ENCODE data around the gene NCOA4. TPM values are rescaled to one million over a fixed set of nuclear protein-coding genes. Genes with fewer than 3 reads are reported as not detected.

The NCOA4 gene
- total RNA-seq, 1 donor from 2014 or later: 78.6 TPM

GRCh38 chr10:46074196-46074946 lies 43.9 kb upstream of the NCOA4 start:
- no peaks in the 10 kb centered on the region for H3K4me1 Mint-ChIP-seq
- no peaks in the 10 kb centered on the region for H3K9me3 Mint-ChIP-seq
- no peak for TF ChIP-seq CTCF (conservative IDR thresholded peaks at IDR 0.05)
- H3K27ac Mint-ChIP-seq (ENCODE audit: unreplicated experiment): no peak overlapping the region
- DNase-seq (ENCODE audit: low read depth, low spot score): no peak
- no peak overlapping the region for H3K4me3 Mint-ChIP-seq
- peaks cover 3% of the 10 kb centered on the region for H3K27me3 Mint-ChIP-seq (ENCODE audit: low read depth)
- H3K36me3 Mint-ChIP-seq (ENCODE audit: low read depth): no peaks in the 10 kb centered on the region

- no peak for TF ChIP-seq CTCF (conservative IDR thresholded peaks at IDR 0.05)
- Mint-ChIP-seq H3K4me1 (no peaks in the 10 kb centered on the region), H3K4me3 (no peak overlapping the region), H3K36me3 (ENCODE audit: low read depth) (no peaks in the 10 kb centered on the region), H3K27me3 (ENCODE audit: low read depth) (peaks cover 3% of the 10 kb centered on the region), H3K27ac (ENCODE audit: unreplicated experiment) (no peak overlapping the region), H3K9me3 (no peaks in the 10 kb centered on the region)
- DNase-seq (ENCODE audit: low read depth, low spot score): no peak
These were observed 43.1 kb upstream of the NCOA4 start for GRCh38 chr10:46073564-46073963.

GRCh38 chr10:46070749-46071148 lies 40.3 kb upstream of the NCOA4 start:
- H3K27ac Mint-ChIP-seq (ENCODE audit: unreplicated experiment): no peak overlapping the region

GRCh38 chr10:46069771-46070463 lies 39.5 kb upstream of the NCOA4 start:
- no peaks in the 10 kb centered on the region for H3K9me3 Mint-ChIP-seq
- no peaks in the 10 kb centered on the region for H3K27me3 Mint-ChIP-seq (ENCODE audit: low read depth)
- H3K27ac Mint-ChIP-seq (ENCODE audit: unreplicated experiment): no peak overlapping the region
- no peaks in the 10 kb centered on the region for H3K4me1 Mint-ChIP-seq
- no peaks in the 10 kb centered on the region for H3K36me3 Mint-ChIP-seq (ENCODE audit: low read depth)
- no peak for TF ChIP-seq CTCF (conservative IDR thresholded peaks at IDR 0.05)
- no peak overlapping the region for H3K4me3 Mint-ChIP-seq
- DNase-seq (ENCODE audit: low read depth, low spot score): no peak

More at GRCh38 chr10:46070749-46071148, 40.3 kb upstream of the NCOA4 start:
- no peak for TF ChIP-seq CTCF (conservative IDR thresholded peaks at IDR 0.05)
- H3K36me3 Mint-ChIP-seq (ENCODE audit: low read depth): no peaks in the 10 kb centered on the region
- H3K27me3 Mint-ChIP-seq (ENCODE audit: low read depth): no peaks in the 10 kb centered on the region
- no peak overlapping the region for H3K4me3 Mint-ChIP-seq
- H3K4me1 Mint-ChIP-seq: no peaks in the 10 kb centered on the region
- no peak for DNase-seq (ENCODE audit: low read depth, low spot score)
- H3K9me3 Mint-ChIP-seq: no peaks in the 10 kb centered on the region

GRCh38 chr10:46068905-46069304 lies 38.5 kb upstream of the NCOA4 start:
- no peak for DNase-seq (ENCODE audit: low read depth, low spot score)
- H3K4me3 Mint-ChIP-seq: no peak overlapping the region
- H3K9me3 Mint-ChIP-seq: no peaks in the 10 kb centered on the region
- H3K27me3 Mint-ChIP-seq (ENCODE audit: low read depth): no peaks in the 10 kb centered on the region
- no peaks in the 10 kb centered on the region for H3K36me3 Mint-ChIP-seq (ENCODE audit: low read depth)
- TF ChIP-seq CTCF (conservative IDR thresholded peaks at IDR 0.05): no peak
- H3K4me1 Mint-ChIP-seq: no peaks in the 10 kb centered on the region
- H3K27ac Mint-ChIP-seq (ENCODE audit: unreplicated experiment): no peak overlapping the region

All from neural crest cell (in vitro differentiated cells).